GM21367 (cell line): ENCODE measurements around the gene RANBP2.
A peak's percentile ranks its signal among the peaks of the same experiment; 100 is the strongest.

Experiments
- ATAC-seq: cut with Tn5 transposase; IDR thresholded peaks from one replicate; pipeline ENCODE4 v1.9.1; 2021; ENCODE audit not compliant: unreplicated experiment

RANBP2 gene

GRCh38 chr2:108776475-108776874 lies 57.2 kb downstream of the RANBP2 start:
- ATAC-seq: peak; percentile 68

GRCh38 chr2:108778857-108779256 lies 59.6 kb downstream of the RANBP2 start:
- no peak for ATAC-seq

- no peak for ATAC-seq
These were observed 66.7 kb downstream of the RANBP2 start for GRCh38 chr2:108786008-108786353.

- ATAC-seq: peak; percentile 90
These were observed 67.3 kb downstream of the RANBP2 start, which contains the start of gene CCDC138 for GRCh38 chr2:108786354-108787215. Gene CCDC138 (plus strand): TSS chr2:108786771. CDS start chr2:108786823, 52 bp downstream.

- ATAC-seq: no peak
These were observed 67.9 kb downstream of the RANBP2 start for GRCh38 chr2:108787216-108787541.

- ATAC-seq: no peak
These were observed 83.9 kb downstream of the RANBP2 start for GRCh38 chr2:108803045-108803736.

GRCh38 chr2:108805032-108805431 lies 85.8 kb downstream of the RANBP2 start:
- ATAC-seq: no peak

- ATAC-seq: no peak
These were observed 86.5 kb downstream of the RANBP2 start for GRCh38 chr2:108805782-108806181.

GRCh38 chr2:108806371-108807113 lies 87.3 kb downstream of the RANBP2 start:
- no peak for ATAC-seq

GRCh38 chr2:108809936-108810335 lies 90.7 kb downstream of the RANBP2 start:
- ATAC-seq: no peak

GRCh38 chr2:108810993-108811957 lies 92.0 kb downstream of the RANBP2 start:
- ATAC-seq: no peak

GRCh38 chr2:108813732-108814131 lies 94.5 kb downstream of the RANBP2 start:
- ATAC-seq: no peak

- no peak for ATAC-seq
These were observed 101.2 kb downstream of the RANBP2 start for GRCh38 chr2:108820482-108820881.

- ATAC-seq: no peak
These were observed 104.0 kb downstream of the RANBP2 start for GRCh38 chr2:108823286-108823685.

- no peak for ATAC-seq
These were observed 105.2 kb downstream of the RANBP2 start for GRCh38 chr2:108824316-108825070.

- ATAC-seq: no peak
These were observed 106.0 kb downstream of the RANBP2 start for GRCh38 chr2:108825254-108825653.

- no peak for ATAC-seq
These were observed 106.5 kb downstream of the RANBP2 start for GRCh38 chr2:108825736-108826135.

- no peak for ATAC-seq
These were observed 110.5 kb downstream of the RANBP2 start for GRCh38 chr2:108829578-108830310.

- ATAC-seq: no peak
These were observed 113.9 kb downstream of the RANBP2 start for GRCh38 chr2:108833219-108833618.
